ENCODE results near the gene GIMAP2.
A peak's percentile ranks its signal among the peaks of the same experiment; 100 is the strongest.
"Not testable (repeated sequence)": the region's sequence is repeated elsewhere in the genome, so short reads cannot be mapped to it uniquely, and the experiment has no call there.

Gene GIMAP2

GRCh38 chr7:150685219-150686029 lies at the start of gene GIMAP2:
Gene GIMAP2, plus strand, starts transcription at chr7:150685706. Its CDS starts 1,354 bp downstream, at chr7:150687060.
- no peak for DNase-seq (ENCODE audit: low read depth)

GRCh38 chr7:150641854-150642253 lies 43.7 kb upstream of the GIMAP2 start:
- no peak for DNase-seq (ENCODE audit: low read depth)

GRCh38 chr7:150642926-150643325 lies 42.6 kb upstream of the GIMAP2 start:
- no peak for DNase-seq (ENCODE audit: low read depth)

GRCh38 chr7:150645259-150646020 lies 40.1 kb upstream of the GIMAP2 start:
- no peak for DNase-seq (ENCODE audit: low read depth)

GRCh38 chr7:150648353-150649079 lies 37.0 kb upstream of the GIMAP2 start:
- no peak for DNase-seq (ENCODE audit: low read depth)

- DNase-seq (ENCODE audit: low read depth), result no peak
Measured at GRCh38 chr7:150649080-150649385, 36.5 kb upstream of the GIMAP2 start.

- no peak for DNase-seq (ENCODE audit: low read depth)
Measured at GRCh38 chr7:150654692-150655091, 30.8 kb upstream of the GIMAP2 start.

GRCh38 chr7:150656047-150656446 lies 29.5 kb upstream of the GIMAP2 start:
- no peak for DNase-seq (ENCODE audit: low read depth)

GRCh38 chr7:150657526-150657925 lies 28.0 kb upstream of the GIMAP2 start:
- no peak for DNase-seq (ENCODE audit: low read depth)

- DNase-seq (ENCODE audit: low read depth), result no peak
Measured at GRCh38 chr7:150660939-150661613, 24.4 kb upstream of the GIMAP2 start.

- not testable (repeated sequence) for DNase-seq (ENCODE audit: low read depth)
Measured at GRCh38 chr7:150662821-150663220, 22.7 kb upstream of the GIMAP2 start.

GRCh38 chr7:150663802-150664494 lies 21.6 kb upstream of the GIMAP2 start:
- no peak for DNase-seq (ENCODE audit: low read depth)

GRCh38 chr7:150665089-150665748 lies 20.3 kb upstream of the GIMAP2 start:
- DNase-seq (ENCODE audit: low read depth), result peak; percentile 43

GRCh38 chr7:150665896-150666295 lies 19.6 kb upstream of the GIMAP2 start:
- no peak for DNase-seq (ENCODE audit: low read depth)

GRCh38 chr7:150666412-150666811 lies 19.1 kb upstream of the GIMAP2 start:
- DNase-seq (ENCODE audit: low read depth), result no peak

GRCh38 chr7:150668472-150668911 lies 17.0 kb upstream of the GIMAP2 start:
- DNase-seq (ENCODE audit: low read depth), result peak; percentile 50

GRCh38 chr7:150668977-150669376 lies 16.5 kb upstream of the GIMAP2 start:
- no peak for DNase-seq (ENCODE audit: low read depth)

GRCh38 chr7:150671798-150672585 lies 13.5 kb upstream of the GIMAP2 start:
- DNase-seq (ENCODE audit: low read depth), result not testable (repeated sequence)

- DNase-seq (ENCODE audit: low read depth), result no peak
Measured at GRCh38 chr7:150675714-150676113, 9.8 kb upstream of the GIMAP2 start.

GRCh38 chr7:150676276-150676675 lies 9.2 kb upstream of the GIMAP2 start:
- not testable (repeated sequence) for DNase-seq (ENCODE audit: low read depth)
